HG03139 (cell line): ENCODE data around the gene XG.
A peak's percentile ranks its signal among the peaks of the same experiment; 100 is the strongest.
"Not testable (repeated sequence)": the region's sequence is repeated elsewhere in the genome, so short reads cannot be mapped to it uniquely, and the experiment has no call there.

Experiments
- ATAC-seq: cut with Tn5 transposase; IDR thresholded peaks from one replicate; pipeline ENCODE4 v1.9.1; 2021; ENCODE audit not compliant: unreplicated experiment

The XG gene

GRCh38 chrX:2751874-2752300 is at the start of gene XG:
Gene XG, plus strand, starts transcription at chrX:2752040. Its CDS starts 235 bp downstream, at chrX:2752275.
- not testable (repeated sequence) for ATAC-seq

DNA sequence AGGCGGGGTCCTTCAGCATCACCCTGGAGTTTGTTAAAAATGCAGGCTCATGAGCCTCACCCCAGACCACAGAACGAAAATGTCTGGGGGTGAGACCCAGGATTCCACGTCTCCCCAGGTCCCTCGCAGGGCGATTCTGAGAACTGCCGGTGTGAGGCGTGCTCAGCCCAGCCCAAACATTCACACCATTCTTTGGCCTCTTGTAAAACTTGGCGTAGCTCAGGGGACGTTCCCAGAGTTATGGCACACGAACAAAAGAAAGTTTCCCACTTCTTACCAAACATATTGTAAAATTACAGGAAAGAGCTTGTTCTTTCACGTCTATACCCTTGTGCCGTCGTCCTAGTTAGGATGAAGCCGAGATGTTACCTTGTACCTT is 47.9 kb upstream of the XG start:
- ATAC-seq, result no peak

DNA sequence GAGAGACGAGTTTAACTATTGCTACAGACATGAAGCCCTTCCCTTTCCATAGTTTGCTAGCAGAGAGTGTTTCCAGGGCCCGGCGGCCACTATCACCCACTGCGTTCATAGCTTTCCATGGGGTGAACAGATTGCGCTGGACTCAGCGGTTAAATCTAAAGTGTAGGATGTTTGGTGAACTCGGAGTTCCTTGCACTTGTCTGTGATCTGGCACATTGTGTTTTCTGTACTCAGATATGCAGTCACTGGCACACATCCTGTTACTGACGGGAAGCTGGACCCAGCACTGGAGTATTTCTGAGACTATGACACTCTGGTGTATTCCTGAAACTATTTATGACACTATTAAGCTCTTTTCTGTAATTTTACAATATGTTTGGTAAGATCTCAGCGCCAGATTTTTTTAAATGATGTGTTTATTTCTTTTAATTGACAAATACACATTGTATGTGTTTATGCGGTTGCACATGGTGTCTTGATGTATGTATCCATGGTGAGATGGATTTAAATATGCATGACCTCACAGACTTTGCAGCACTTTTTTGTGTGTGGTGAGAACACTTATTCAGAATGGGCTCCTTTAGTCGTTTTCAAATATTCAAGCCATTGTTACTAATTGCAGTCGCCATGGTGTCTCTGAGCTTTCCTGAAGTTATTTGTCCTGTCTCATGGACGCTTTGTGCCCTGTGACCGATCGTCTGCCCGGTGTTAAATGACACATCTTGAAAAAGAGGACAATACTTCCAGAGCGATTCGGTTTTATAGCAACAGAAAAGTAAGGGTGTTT is 46.6 kb upstream of the XG start:
- ATAC-seq, result no peak

- ATAC-seq, result peak; percentile 86
These were observed 44.5 kb upstream of the XG start for GRCh38 chrX:2707334-2707760.

- ATAC-seq, result no peak
These were observed 43.8 kb upstream of the XG start for GRCh38 chrX:2708021-2708420.

- ATAC-seq, result no peak
These were observed 43.1 kb upstream of the XG start for GRCh38 chrX:2708592-2709188.

DNA sequence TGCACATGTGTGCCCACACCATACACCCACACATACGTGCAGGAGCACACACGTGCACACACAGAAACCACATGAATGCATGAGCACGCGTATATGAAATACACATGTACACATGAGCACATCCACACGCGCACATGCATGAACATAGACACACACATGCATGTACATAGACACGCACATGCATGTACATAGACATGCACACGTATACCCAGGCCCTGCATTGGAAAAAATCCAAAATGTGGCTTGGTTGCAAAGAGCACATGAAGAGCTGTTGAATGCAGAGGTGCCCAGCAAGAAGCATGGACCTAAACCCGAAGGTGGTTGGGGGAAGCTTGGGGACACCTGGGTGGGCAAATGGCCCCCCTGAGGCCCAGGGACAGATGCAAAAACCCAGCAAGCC is 42.3 kb upstream of the XG start:
- no peak for ATAC-seq

- ATAC-seq, result no peak
These were observed 41.6 kb upstream of the XG start for GRCh38 chrX:2710041-2710840.

- no peak for ATAC-seq
These were observed 40.4 kb upstream of the XG start for GRCh38 chrX:2711441-2711840.

DNA sequence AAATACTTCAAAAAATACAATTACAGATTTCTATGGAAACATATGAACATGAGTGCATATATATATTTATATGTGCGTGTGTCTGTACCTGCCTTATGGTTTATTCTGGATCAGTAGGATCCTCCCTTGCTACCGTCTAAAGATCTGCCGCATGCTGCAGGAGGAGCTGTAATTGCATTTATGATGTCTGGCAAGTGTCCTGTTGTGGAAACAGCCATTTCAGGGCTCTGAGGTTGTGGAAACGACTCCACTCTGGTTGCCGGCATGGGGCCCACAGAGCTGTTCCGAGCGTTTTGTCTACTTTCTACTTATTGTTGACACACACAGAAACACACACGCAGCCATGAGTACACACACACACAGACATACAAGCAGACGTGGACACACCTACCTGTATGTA is 39.4 kb upstream of the XG start:
- ATAC-seq, result no peak

DNA sequence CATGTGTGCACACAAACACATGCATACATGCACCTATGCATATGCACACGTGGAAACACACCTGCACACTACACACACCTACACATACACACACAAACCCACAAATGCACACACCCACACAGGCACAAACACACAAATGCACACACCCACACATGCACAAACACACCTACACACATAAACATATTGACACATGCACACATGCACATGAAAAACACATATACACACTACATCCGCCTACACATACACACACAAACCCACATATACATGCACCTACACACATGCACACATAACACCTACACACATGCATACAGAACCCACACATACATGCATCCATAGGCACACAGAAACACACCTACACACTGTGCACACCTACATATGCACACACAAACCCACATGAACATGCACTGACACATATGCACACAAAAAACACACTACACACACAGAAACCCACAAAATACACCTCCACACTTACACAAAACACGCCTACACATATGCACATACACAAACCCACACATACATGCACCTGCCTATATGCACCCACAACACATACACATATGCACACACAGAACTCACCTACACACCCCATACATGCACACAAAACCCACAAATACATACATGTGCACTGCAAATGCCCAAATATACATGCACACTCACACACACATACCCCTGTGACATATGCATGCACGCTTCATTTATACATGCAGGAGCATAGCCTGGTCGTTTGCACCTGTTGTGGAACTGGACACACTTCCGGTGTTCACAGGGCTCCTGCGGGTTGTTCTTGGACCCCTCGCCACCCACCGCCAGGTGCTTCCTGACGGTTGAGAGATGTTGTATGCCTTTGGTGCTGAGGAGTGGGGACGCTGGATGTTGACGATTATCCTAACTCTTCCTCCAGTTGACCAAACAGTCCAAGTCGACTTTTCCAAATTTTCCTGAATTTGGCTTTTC is 38.7 kb upstream of the XG start:
- no peak for ATAC-seq

DNA sequence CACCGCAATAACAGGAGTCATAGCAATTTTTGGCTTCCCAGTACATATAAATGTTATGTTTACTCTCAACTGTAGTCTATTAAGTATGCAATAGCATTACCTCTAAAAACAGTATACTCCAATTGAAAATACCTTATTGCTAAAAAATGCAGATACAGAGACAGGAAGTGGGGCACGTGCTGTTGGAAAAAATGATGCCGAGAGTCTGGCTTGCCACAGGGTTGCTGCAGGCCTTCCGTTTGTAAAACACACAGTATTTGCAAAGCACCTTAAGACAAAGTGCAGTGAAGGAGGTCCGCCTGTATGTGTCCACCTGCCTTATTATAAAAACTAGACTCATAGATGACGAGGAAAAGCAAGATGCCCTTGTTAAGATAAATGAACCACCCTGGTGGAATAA is 37.3 kb upstream of the XG start:
- ATAC-seq, result no peak

GRCh38 chrX:2715066-2715600 is 36.7 kb upstream of the XG start:
- no peak for ATAC-seq

GRCh38 chrX:2717312-2717711 is 34.5 kb upstream of the XG start:
- no peak for ATAC-seq

DNA sequence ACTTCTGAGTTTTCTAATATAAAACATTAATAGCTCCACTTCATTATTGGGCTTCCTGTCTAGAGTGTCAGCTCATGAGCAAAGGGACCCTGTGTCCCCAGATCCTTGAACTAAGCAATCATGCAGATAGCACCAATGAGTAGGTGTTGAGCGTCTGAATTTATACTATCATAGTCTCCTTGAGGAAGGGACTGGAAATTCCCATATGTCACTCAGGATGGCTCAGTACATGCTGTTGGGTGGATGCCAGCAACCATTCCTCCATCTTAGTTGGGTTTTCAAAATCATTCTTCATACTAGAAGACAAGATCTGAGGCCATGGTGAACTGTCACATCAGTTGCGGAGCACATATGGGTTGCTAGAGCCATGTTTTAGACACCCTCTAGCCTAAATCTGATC is 33.0 kb upstream of the XG start:
- no peak for ATAC-seq

- ATAC-seq, result no peak
These were observed 31.9 kb upstream of the XG start for GRCh38 chrX:2719774-2720447.

- ATAC-seq, result no peak
These were observed 28.5 kb upstream of the XG start for GRCh38 chrX:2723286-2723879.

GRCh38 chrX:2727264-2727663 is 24.6 kb upstream of the XG start:
- ATAC-seq, result not testable (repeated sequence)

- ATAC-seq, result no peak
These were observed 19.8 kb upstream of the XG start for GRCh38 chrX:2732076-2732475.

- ATAC-seq, result no peak
These were observed 19.2 kb upstream of the XG start for GRCh38 chrX:2732649-2733048.
